K562 (cell line): ENCODE data around the gene ATP6V0A1. TPM values are rescaled to one million over a fixed set of nuclear protein-coding genes. Genes with fewer than 3 reads are reported as not detected.

Source experiments
- BMI1 ChIP-seq: fragments of 150-350 bp; IDR thresholded peaks from 2 replicates; pipeline ENCODE4 v1.6.1; 2014; ENCODE audit warnings: low read length
- CEBPB ChIP-seq: fragments of 450-650 bp; IDR thresholded peaks from 2 replicates; pipeline ENCODE4 v1.6.1; 2016; ENCODE audit warnings: missing genetic modification characterization, missing compliant biosample characterization
- NR2C2 ChIP-seq, 2 experiments: fragments of 200-800 bp in 1 of 2; sonication (Bioruptor generic) in 1 of 2; sonication (generic) in 1 of 2; formaldehyde crosslinking in 1 of 2; IDR thresholded peaks; 2 replicates each; pipeline versions ENCODE4 v1.6.1 to v1.8.0; 2016 to 2022; ENCODE audit warnings: mild to moderate bottlenecking in 1 of 2, missing compliant biosample characterization in 1 of 2, missing genetic modification characterization in 1 of 2, missing genetic modification reagents in 1 of 2
- PRPF4 ChIP-seq: fragments of 200-400 bp; formaldehyde crosslinking; IDR thresholded peaks from one replicate; pipeline ENCODE4 v1.6.1; 2017; ENCODE audit warnings: low read length, low read depth, mild to moderate bottlenecking; ENCODE audit not compliant: insufficient read depth, poor library complexity, severe bottlenecking
- RCOR1 ChIP-seq, 2 experiments: IDR thresholded peaks; 2 replicates each; pipeline ENCODE4 v1.6.1; 2012; ENCODE audit warnings: low read depth in 2 of 2, low read length in 2 of 2, borderline replicate concordance in 1 of 2, improper control_type of control experiment in 1 of 2
- SMARCB1 ChIP-seq: IDR thresholded peaks from 2 replicates; pipeline ENCODE4 v1.6.1; 2011; ENCODE audit warnings: improper control_type of control experiment, low read depth; ENCODE audit not compliant: insufficient read length
- TEAD2 ChIP-seq: fragments of 450-650 bp; IDR thresholded peaks from 2 replicates; pipeline ENCODE4 v1.6.1; 2016; ENCODE audit warnings: missing genetic modification characterization, control low read depth, missing compliant biosample characterization
- TSC22D4 ChIP-seq: fragments of 450-650 bp; IDR thresholded peaks from 2 replicates; pipeline ENCODE4 v1.6.1; 2016; ENCODE audit warnings: missing genetic modification characterization, missing biosample characterization, control low read depth
- YY1 ChIP-seq, 3 experiments: IDR thresholded peaks; 2 replicates each; pipeline ENCODE4 v1.6.1; 2011; ENCODE audit warnings: low read length in 2 of 3, mild to moderate bottlenecking in 2 of 3, moderate library complexity in 2 of 3, borderline replicate concordance in 1 of 3, control low read depth in 1 of 3, low read depth in 1 of 3; ENCODE audit not compliant: insufficient read depth in 3 of 3, insufficient replicate concordance in 2 of 3, control insufficient read depth in 1 of 3, insufficient read length in 1 of 3; ENCODE audit errors: extremely low read depth in 1 of 3
- ZNF384 ChIP-seq: IDR thresholded peaks from 2 replicates; pipeline ENCODE4 v1.6.1; 2012; ENCODE audit warnings: low read depth, low read length, improper control_type of control experiment
- ZNF668 ChIP-seq: fragments of 250-450 bp; sonication (Bioruptor Pico); IDR thresholded peaks from 2 replicates; pipeline ENCODE4 v1.8.0; 2022; ENCODE audit warnings: mild to moderate bottlenecking, inconsistent platforms
- polyA plus RNA-seq, 8 experiments: library from polyadenylated mRNA; depleted of rRNA in 4 of 8; stranded (reverse) in 5 of 8; unstranded in 3 of 8; fragments of >200 nt; fragmentation: Nextera tagmentation in 2 of 8; fragmentation: Illumina TruSeq in 1 of 8; extraction: Ambion mirVana in 2 of 8; extraction: Trizol in 1 of 8; gene quantifications; 2 replicates each; pipeline versions ENCODE4 v1.2.1 to v1.2.3, GENCODE V29; 2011 to 2014; ENCODE audit warnings: inconsistent platforms in 1 of 8, missing spikeins in 1 of 8
- total RNA-seq, 7 experiments: library from RNA; depleted of rRNA in 6 of 7; stranded (reverse); fragments of >200 nt in 6 of 7; fragmentation: Illumina TruSeq in 2 of 7; extraction: Trizol in 2 of 7; gene quantifications; 2 replicates each; pipeline versions ENCODE4 v1.2.1 to v1.2.3, GENCODE V29; 2011 to 2021; ENCODE audit warnings: low replicate concordance in 1 of 7
- TF ChIP-seq, protein P1 (sequence below): fragments of 450-650 bp; IDR thresholded peaks from 2 replicates; pipeline ENCODE4 v1.6.1; 2016; ENCODE audit warnings: mild to moderate bottlenecking, moderate library complexity
- TF ChIP-seq, protein P2 (sequence below): sonication (generic); formaldehyde crosslinking; IDR thresholded peaks from 2 replicates; pipeline ENCODE4 v1.9.0; 2022; ENCODE audit warnings: mild to moderate bottlenecking, missing genetic modification reagents

ATP6V0A1 gene
- total and polyA plus RNA-seq, 9 of the 15 experiments (the other 6 are each of a cell fraction or from before 2014, with no cell fraction given): 11.8 to 158 (median 75.5) TPM

GRCh38 chr17:42553161-42553818 lies 94.6 kb downstream of the ATP6V0A1 start (continued):
- TF ChIP-seq, protein P1, sequence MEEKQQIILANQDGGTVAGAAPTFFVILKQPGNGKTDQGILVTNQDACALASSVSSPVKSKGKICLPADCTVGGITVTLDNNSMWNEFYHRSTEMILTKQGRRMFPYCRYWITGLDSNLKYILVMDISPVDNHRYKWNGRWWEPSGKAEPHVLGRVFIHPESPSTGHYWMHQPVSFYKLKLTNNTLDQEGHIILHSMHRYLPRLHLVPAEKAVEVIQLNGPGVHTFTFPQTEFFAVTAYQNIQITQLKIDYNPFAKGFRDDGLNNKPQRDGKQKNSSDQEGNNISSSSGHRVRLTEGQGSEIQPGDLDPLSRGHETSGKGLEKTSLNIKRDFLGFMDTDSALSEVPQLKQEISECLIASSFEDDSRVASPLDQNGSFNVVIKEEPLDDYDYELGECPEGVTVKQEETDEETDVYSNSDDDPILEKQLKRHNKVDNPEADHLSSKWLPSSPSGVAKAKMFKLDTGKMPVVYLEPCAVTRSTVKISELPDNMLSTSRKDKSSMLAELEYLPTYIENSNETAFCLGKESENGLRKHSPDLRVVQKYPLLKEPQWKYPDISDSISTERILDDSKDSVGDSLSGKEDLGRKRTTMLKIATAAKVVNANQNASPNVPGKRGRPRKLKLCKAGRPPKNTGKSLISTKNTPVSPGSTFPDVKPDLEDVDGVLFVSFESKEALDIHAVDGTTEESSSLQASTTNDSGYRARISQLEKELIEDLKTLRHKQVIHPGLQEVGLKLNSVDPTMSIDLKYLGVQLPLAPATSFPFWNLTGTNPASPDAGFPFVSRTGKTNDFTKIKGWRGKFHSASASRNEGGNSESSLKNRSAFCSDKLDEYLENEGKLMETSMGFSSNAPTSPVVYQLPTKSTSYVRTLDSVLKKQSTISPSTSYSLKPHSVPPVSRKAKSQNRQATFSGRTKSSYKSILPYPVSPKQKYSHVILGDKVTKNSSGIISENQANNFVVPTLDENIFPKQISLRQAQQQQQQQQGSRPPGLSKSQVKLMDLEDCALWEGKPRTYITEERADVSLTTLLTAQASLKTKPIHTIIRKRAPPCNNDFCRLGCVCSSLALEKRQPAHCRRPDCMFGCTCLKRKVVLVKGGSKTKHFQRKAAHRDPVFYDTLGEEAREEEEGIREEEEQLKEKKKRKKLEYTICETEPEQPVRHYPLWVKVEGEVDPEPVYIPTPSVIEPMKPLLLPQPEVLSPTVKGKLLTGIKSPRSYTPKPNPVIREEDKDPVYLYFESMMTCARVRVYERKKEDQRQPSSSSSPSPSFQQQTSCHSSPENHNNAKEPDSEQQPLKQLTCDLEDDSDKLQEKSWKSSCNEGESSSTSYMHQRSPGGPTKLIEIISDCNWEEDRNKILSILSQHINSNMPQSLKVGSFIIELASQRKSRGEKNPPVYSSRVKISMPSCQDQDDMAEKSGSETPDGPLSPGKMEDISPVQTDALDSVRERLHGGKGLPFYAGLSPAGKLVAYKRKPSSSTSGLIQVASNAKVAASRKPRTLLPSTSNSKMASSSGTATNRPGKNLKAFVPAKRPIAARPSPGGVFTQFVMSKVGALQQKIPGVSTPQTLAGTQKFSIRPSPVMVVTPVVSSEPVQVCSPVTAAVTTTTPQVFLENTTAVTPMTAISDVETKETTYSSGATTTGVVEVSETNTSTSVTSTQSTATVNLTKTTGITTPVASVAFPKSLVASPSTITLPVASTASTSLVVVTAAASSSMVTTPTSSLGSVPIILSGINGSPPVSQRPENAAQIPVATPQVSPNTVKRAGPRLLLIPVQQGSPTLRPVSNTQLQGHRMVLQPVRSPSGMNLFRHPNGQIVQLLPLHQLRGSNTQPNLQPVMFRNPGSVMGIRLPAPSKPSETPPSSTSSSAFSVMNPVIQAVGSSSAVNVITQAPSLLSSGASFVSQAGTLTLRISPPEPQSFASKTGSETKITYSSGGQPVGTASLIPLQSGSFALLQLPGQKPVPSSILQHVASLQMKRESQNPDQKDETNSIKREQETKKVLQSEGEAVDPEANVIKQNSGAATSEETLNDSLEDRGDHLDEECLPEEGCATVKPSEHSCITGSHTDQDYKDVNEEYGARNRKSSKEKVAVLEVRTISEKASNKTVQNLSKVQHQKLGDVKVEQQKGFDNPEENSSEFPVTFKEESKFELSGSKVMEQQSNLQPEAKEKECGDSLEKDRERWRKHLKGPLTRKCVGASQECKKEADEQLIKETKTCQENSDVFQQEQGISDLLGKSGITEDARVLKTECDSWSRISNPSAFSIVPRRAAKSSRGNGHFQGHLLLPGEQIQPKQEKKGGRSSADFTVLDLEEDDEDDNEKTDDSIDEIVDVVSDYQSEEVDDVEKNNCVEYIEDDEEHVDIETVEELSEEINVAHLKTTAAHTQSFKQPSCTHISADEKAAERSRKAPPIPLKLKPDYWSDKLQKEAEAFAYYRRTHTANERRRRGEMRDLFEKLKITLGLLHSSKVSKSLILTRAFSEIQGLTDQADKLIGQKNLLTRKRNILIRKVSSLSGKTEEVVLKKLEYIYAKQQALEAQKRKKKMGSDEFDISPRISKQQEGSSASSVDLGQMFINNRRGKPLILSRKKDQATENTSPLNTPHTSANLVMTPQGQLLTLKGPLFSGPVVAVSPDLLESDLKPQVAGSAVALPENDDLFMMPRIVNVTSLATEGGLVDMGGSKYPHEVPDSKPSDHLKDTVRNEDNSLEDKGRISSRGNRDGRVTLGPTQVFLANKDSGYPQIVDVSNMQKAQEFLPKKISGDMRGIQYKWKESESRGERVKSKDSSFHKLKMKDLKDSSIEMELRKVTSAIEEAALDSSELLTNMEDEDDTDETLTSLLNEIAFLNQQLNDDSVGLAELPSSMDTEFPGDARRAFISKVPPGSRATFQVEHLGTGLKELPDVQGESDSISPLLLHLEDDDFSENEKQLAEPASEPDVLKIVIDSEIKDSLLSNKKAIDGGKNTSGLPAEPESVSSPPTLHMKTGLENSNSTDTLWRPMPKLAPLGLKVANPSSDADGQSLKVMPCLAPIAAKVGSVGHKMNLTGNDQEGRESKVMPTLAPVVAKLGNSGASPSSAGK: peak; percentile 78
- TF ChIP-seq TSC22D4 (tag): no peak
- peak in 2 of 3 experiments; percentile 43 to 48 for TF ChIP-seq YY1 (IDR thresholded peaks at IDR 0.05; ENCODE audit: borderline replicate concordance in 1 of 3, control insufficient read depth in 1 of 3, extremely low read depth in 1 of 3, insufficient read depth in 3 of 3, insufficient read length in 1 of 3, insufficient replicate concordance in 2 of 3, low read depth in 1 of 3, low read length in 2 of 3)
- TF ChIP-seq ZNF384: 0 out of 2 replicates have a peak, but pooled peaks have one; percentile 14
- peak in 1 of 2 experiments; percentile 81; a peak in 2 of 4 replicates for TF ChIP-seq RCOR1 (IDR thresholded peaks at IDR 0.05; ENCODE audit: borderline replicate concordance in 1 of 2, low read depth in 2 of 2, low read length in 2 of 2)
- no peak for TF ChIP-seq TEAD2 (tag)
- no peak for TF ChIP-seq ZNF668
- no peak for TF ChIP-seq BMI1
- TF ChIP-seq SMARCB1: no peak
- TF ChIP-seq NR2C2 (CRISPR knock-in tag; IDR thresholded peaks at IDR 0.05): no peak
- no peak for TF ChIP-seq NR2C2 (tag; IDR thresholded peaks at IDR 0.05)
- TF ChIP-seq PRPF4: no peak
- TF ChIP-seq CEBPB (tag): no peak
- TF ChIP-seq, protein P2, sequence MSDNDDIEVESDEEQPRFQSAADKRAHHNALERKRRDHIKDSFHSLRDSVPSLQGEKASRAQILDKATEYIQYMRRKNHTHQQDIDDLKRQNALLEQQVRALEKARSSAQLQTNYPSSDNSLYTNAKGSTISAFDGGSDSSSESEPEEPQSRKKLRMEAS (CRISPR knock-in tag): peak; percentile 67; the same call in 1 of the 2 replicates
